ENCODE results near the gene KCNJ11. TPM values are rescaled to one million over a fixed set of nuclear protein-coding genes. Genes with fewer than 3 reads are reported as not detected.

The KCNJ11 gene
- not detected in 2 replicates for total RNA-seq
- 0.04 TPM in 1 of 2 replicates, not detected in the other for polyA plus RNA-seq
- polyA plus RNA-seq (2011; cell fraction: cytosol; rRNA removed), result 0.03 TPM in 1 of 2 replicates, not detected in the other
- 0.10 TPM in 1 of 2 replicates, not detected in the other for polyA plus RNA-seq (2011; cell fraction: nucleus; rRNA removed)
- polyA plus RNA-seq (2012), result not detected in 2 replicates
- polyA minus RNA-seq, result 0.19 and 2.6 TPM in 2 replicates
- polyA minus RNA-seq (2011; cell fraction: cytosol; rRNA and poly(A)+ RNA removed), result 2.8 TPM
- not detected in 2 replicates for polyA minus RNA-seq (2011; cell fraction: nucleus; rRNA and poly(A)+ RNA removed)
- Bru-seq, nascent RNA, result not detected
- percentile 25 among the genes with signal in this experiment for BruChase-seq, experiment 1, labeled RNA remaining after a 6-hour chase
- percentile 23 among the genes with signal in this experiment for BruChase-seq, experiment 2, labeled RNA remaining after a 2-hour chase
- long read RNA-seq, result 0 reads

DNA sequence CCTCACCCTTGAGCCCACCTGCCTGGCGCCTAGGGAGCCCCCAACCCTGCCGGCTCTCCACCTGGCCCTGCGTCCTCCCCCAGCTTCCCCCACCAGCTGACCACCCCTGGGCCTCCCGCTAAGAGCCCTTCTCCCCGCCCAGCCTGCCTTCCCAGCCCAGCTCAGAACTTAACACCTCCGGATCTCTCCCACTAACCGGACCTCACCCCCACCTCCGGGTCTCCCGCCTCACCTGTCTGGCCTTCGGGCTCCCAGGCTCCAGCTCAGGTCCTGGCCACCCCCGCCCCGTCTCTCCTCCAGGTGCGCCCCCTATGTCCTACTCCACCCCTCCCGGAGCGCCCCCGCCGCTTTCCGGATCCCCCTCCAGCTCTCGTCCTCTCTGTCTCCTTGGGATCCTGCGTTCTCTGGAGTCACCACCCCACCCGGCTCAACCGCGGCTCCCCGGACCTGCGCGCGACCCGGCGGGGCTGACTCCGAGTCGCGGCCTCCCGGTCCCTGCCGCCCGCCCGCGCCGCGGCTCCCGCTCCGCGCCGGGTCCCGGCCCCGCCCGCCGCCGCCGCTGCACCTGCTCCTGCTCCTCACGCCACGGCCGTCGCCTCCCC is at the start of gene KCNJ11:
TSS of gene KCNJ11 (minus strand) at position 51 of the 602 bp plus-strand sequence. CDS start 568 bp downstream, outside the sequence.
- Histone ChIP-seq H3K36me3 (ENCODE audit: control insufficient read depth in 2 of 2, extremely low read depth in 1 of 2, insufficient read depth in 2 of 2, low read length in 2 of 2) (no peaks in the 10 kb centered on the region), H2AFZ (ENCODE audit: low read depth, low read length) (peak within 1 kb of the TSS; percentile 81), H3K9me1 (replicated peaks; ENCODE audit: control insufficient read depth, extremely low read depth, insufficient read depth, low read length) (no peaks in the 10 kb centered on the region), H3K27me3 (ENCODE audit: control insufficient read depth in 2 of 2, insufficient read depth in 2 of 2, low read length in 2 of 2) (peaks cover 8 to 14% of the 10 kb centered on the region in 2 experiments), H3K27ac (ENCODE audit: insufficient read depth, low read depth, low read length) (no peak within 1 kb of the TSS), H3K79me2 (ENCODE audit: control insufficient read depth, insufficient read depth, low read length) (no peaks in the 10 kb centered on the region), H3K4me1 (ENCODE audit: control insufficient read depth, extremely low read depth, insufficient read depth, low read length) (no peaks in the 10 kb centered on the region), H4K20me1 (replicated peaks; ENCODE audit: control insufficient read depth, extremely low read depth, insufficient read depth, low read length) (no peaks in the 10 kb centered on the region), H3K4me2 (ENCODE audit: insufficient read depth, low read length) (peak within 1 kb of the TSS; percentile 57), H3K9me3 (replicated peaks; ENCODE audit: control insufficient read depth, insufficient read depth, low read length) (no peaks in the 10 kb centered on the region), H3K9ac (replicated peaks; ENCODE audit: extremely low read depth, insufficient read depth, low read length) (no peak within 1 kb of the TSS), H3K4me3 (replicated peaks in 1 of 3; ENCODE audit: insufficient read depth in 1 of 3, low read depth in 1 of 3, low read length in 3 of 3) (peak within 1 kb of the TSS in 1 of 3 experiments; percentile 39)
- intact Hi-C loops (cut with micrococcal nuclease) (loop anchor here (1.0 to 10.0 kb wide), 2 partner anchors 91 to 604 kb away; no protein-coding TSS in a partner anchor), dilution Hi-C loops (cut with MboI; ENCODE audit: extremely low pct_ligation_motif_present, low sequenced_read_pairs) (no loop called here)
- POLR2A ChIA-PET, result no interaction called here
- CTCF ChIA-PET, result interaction anchor here (0.7 to 2.6 kb wide), 16 partner anchors 10 to 342 kb away, joined by 3 to 31 read pairs (median 4); no protein-coding TSS in a partner anchor
- DNase-seq (ENCODE audit: low read depth, low spot score) (no peak), FAIRE-seq (no peak)
- BruUV-seq (replicated peaks), result no TSS peak
- TF ChIP-seq POLR2A (IDR thresholded peaks at IDR 0.05; ENCODE audit: low read depth, low read length), result no peak
- no peak for TF ChIP-seq MYC (IDR thresholded peaks at IDR 0.05; ENCODE audit: low read depth, low read length)
- TF ChIP-seq GATA2 (IDR thresholded peaks at IDR 0.05; ENCODE audit: insufficient read depth, insufficient read length, low read depth, low read length), result no peak

DNA sequence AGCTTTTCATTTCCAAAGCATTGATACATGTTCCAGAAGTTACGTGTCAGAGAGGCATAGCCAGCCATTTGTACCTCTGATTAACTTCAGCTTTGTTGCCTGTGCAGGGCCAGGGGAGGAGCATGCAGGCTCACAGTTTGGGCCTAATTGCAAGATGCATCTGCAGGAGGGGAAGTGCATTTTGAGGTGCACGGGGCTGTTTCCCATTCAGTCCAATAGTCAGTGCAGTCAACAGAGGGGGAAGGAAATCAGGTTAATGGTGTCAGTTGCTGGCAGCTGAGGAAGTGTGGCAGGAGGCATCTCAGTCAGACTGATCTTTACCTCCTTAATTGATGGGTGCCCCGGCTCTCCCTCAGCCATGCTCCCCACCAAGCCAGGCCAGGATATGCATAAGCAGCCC is 48.9 kb upstream of the KCNJ11 start:
- no peaks in the 10 kb centered on the region for H4K20me1 ChIP-seq (replicated peaks; ENCODE audit: control insufficient read depth, extremely low read depth, insufficient read depth, low read length)
- no peaks in the 10 kb centered on the region for H3K36me3 ChIP-seq (ENCODE audit: control insufficient read depth in 2 of 2, extremely low read depth in 1 of 2, insufficient read depth in 2 of 2, low read length in 2 of 2)
- no peak overlapping the region for H3K4me2 ChIP-seq (ENCODE audit: insufficient read depth, low read length)
- ChIA-PET POLR2A (no interaction called here), CTCF (no interaction called here)
- H3K79me2 ChIP-seq (ENCODE audit: control insufficient read depth, insufficient read depth, low read length), result no peaks in the 10 kb centered on the region
- no peaks in the 10 kb centered on the region for H3K4me1 ChIP-seq (ENCODE audit: control insufficient read depth, extremely low read depth, insufficient read depth, low read length)
- no peak for FAIRE-seq
- no peaks in the 10 kb centered on the region for H3K9me1 ChIP-seq (replicated peaks; ENCODE audit: control insufficient read depth, extremely low read depth, insufficient read depth, low read length)
- dilution Hi-C loops (cut with MboI; ENCODE audit: extremely low pct_ligation_motif_present, low sequenced_read_pairs), result no loop called here
- no TSS peak for BruUV-seq (replicated peaks)
- DNase-seq (ENCODE audit: low read depth, low spot score), result no peak
- H3K4me3 ChIP-seq (replicated peaks in 1 of 3; ENCODE audit: insufficient read depth in 1 of 3, low read depth in 1 of 3, low read length in 3 of 3), result no peak overlapping the region
- no peak overlapping the region for H3K27ac ChIP-seq (ENCODE audit: insufficient read depth, low read depth, low read length)
- no peak overlapping the region for H2AFZ ChIP-seq (ENCODE audit: low read depth, low read length)
- no peak overlapping the region for H3K9ac ChIP-seq (replicated peaks; ENCODE audit: extremely low read depth, insufficient read depth, low read length)
- H3K27me3 ChIP-seq (ENCODE audit: control insufficient read depth in 2 of 2, insufficient read depth in 2 of 2, low read length in 2 of 2), result peaks cover 0 to 6% of the 10 kb centered on the region in 2 experiments
- H3K9me3 ChIP-seq (replicated peaks; ENCODE audit: control insufficient read depth, insufficient read depth, low read length), result no peaks in the 10 kb centered on the region
- intact Hi-C loops (cut with micrococcal nuclease), result no loop called here
- TF ChIP-seq GATA2 (IDR thresholded peaks at IDR 0.05; ENCODE audit: insufficient read depth, insufficient read length, low read depth, low read length) (no peak), JUN (IDR thresholded peaks at IDR 0.05; ENCODE audit: borderline replicate concordance, insufficient read depth, insufficient read length, low read depth) (no peak)

Data from endothelial cell of umbilical vein (primary cell).